Measurements from ENCODE around the gene INTS3. TPM values are rescaled to one million over a fixed set of nuclear protein-coding genes. Genes with fewer than 3 reads are reported as not detected.
"Not testable (repeated sequence)": the region's sequence is repeated elsewhere in the genome, so short reads cannot be mapped to it uniquely, and the experiment has no call there.

Gene INTS3
- total RNA-seq, 1 donor from 2014 or later, result 57.3 TPM

DNA sequence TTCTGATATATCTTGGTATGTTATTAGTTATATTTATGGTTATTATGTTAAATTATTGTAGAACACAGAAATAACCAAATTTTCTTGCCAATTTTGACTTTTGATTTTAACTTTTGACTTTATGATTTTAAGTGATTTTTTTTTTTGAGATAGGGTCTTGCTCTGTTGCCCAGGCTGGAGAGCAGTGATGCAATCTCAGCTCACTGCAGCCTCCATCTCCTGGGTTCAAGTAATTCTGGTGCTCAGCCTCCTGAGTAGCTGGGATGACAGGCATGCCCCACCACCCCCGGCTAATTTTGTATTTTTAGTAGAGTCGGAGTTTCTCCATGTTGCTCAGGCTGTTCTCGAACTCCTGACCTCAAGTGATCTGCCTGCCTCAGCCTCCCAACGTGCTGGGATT is 3.2 kb upstream of the INTS3 start:
- H3K27me3 Mint-ChIP-seq (ENCODE audit: insufficient read depth), result not testable (repeated sequence)
- peaks cover 12% of the 10 kb centered on the region for H3K4me1 Mint-ChIP-seq (ENCODE audit: low read depth)

DNA sequence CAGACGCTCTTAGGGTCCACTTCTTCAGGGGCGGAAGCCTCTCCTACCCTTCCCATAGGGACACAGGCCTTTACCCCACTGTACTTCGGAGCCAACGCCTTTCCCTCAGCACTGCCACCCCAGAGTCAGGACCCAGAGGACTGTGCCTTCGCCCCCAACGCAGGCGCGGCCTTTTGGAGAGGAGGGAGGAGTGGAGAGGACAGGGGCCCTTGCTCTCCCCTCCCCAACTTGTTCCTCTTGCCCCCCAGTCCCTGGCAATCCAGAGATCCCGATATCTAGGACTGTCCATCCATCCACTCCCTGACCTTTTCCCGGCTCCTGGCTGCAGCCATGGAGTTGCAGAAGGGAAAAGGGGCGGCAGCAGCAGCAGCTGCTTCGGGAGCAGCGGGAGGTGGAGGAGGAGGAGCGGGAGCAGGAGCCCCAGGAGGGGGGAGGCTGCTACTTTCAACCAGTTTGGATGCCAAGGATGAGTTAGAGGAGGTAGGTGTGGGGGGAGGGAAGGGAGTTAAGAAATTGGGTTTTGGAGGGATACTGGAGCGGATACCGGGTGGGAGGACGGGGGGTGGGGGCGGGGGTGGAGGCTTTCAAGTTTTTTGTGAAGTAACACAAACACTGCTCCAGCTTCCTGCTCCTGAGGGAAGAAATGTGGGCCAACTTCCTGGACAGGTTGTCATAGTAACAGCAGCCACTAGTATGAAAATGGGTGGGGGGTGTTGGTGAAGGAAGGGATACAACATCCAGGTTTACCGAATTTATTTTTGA is 636 bp downstream of the INTS3 start:
- intact Hi-C loops (cut with micrococcal nuclease), result loop anchor here (2.0 to 10.0 kb wide), 4 partner anchors 20 to 496 kb away; partner anchors contain the start of genes CRTC2, JTB and UBAP2L
- peak overlapping the region; percentile 91 for H3K27ac Mint-ChIP-seq
- peaks cover 35% of the 10 kb centered on the region for H3K4me1 Mint-ChIP-seq (ENCODE audit: low read depth)
- H3K4me3 Mint-ChIP-seq, result peak overlapping the region; percentile 90
- H3K36me3 Mint-ChIP-seq (ENCODE audit: low read depth), result peaks cover 10% of the 10 kb centered on the region
- no peaks in the 10 kb centered on the region for H3K9me3 Mint-ChIP-seq
- DNase-seq (ENCODE audit: low spot score), result no peak
- H3K27me3 Mint-ChIP-seq (ENCODE audit: insufficient read depth), result no peaks in the 10 kb centered on the region

More for the DNA sequence above, 3.2 kb upstream of the INTS3 start:
- not testable (repeated sequence) for DNase-seq (ENCODE audit: low spot score); H3K36me3 Mint-ChIP-seq (ENCODE audit: low read depth); H3K9me3 Mint-ChIP-seq; H3K4me3 Mint-ChIP-seq; H3K27ac Mint-ChIP-seq
- intact Hi-C loops (cut with micrococcal nuclease), result loop anchor here (5.0 to 10.0 kb wide), 3 partner anchors 233 to 500 kb away; partner anchors contain the start of genes CRTC2, JTB and UBAP2L

DNA sequence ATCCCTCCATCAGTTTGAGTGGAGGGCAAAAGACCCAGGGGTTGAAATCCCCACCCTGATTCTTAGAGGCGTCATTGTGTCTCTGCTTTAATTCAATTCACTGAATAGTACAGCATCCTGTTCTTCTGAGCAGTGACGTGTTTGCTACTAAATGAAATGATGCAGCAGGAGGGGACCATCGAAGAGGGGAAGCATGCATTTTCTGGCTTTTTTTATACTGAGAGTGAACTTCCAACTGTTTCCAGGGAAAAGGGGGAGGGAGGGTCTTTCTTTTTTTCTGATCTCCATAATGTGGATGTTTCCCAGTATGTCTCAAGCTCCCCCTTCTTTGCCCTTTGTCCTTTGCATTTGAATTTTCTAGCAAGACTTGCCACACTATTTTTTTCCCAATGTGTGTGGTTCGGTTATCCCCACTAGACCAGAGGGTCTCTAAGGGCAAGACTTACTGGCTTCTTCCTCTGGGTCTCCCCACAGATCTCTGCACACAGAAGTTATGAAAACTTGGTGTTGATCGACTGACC is 2.7 kb downstream of the INTS3 start:
- no peaks in the 10 kb centered on the region for H3K9me3 Mint-ChIP-seq
- H3K4me1 Mint-ChIP-seq (ENCODE audit: low read depth), result peaks cover 35% of the 10 kb centered on the region
- H3K4me3 Mint-ChIP-seq, result peak overlapping the region; percentile 26
- intact Hi-C loops (cut with micrococcal nuclease), result no loop called here
- no peaks in the 10 kb centered on the region for H3K27me3 Mint-ChIP-seq (ENCODE audit: insufficient read depth)
- H3K36me3 Mint-ChIP-seq (ENCODE audit: low read depth), result peaks cover 10% of the 10 kb centered on the region
- no peak for DNase-seq (ENCODE audit: low spot score)
- H3K27ac Mint-ChIP-seq, result no peak overlapping the region

DNA sequence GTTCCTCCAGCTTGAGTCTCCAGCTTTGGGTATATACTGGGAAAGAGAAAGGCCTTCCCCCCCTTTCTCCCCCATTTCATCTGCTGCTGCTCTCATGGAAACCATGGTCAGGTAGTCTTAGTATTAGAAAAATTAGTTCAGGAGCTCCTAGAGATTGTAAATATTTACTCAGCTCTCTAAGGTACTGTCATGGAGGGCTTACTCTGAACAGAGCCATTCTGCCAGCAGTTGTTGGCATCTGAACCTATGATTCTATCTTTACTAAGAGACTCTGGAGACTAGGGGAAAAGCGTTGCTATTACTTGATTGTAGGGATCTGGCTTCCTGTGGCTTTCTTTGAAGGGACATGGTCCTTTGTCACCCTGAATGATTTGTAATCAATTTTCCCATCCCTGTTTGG is 6.1 kb downstream of the INTS3 start:
- no peaks in the 10 kb centered on the region for H3K27me3 Mint-ChIP-seq (ENCODE audit: insufficient read depth)
- no peak overlapping the region for H3K4me3 Mint-ChIP-seq
- intact Hi-C loops (cut with micrococcal nuclease), result no loop called here
- H3K27ac Mint-ChIP-seq, result no peak overlapping the region
- H3K36me3 Mint-ChIP-seq (ENCODE audit: low read depth), result peaks cover 12% of the 10 kb centered on the region
- peaks cover 28% of the 10 kb centered on the region for H3K4me1 Mint-ChIP-seq (ENCODE audit: low read depth)
- no peak for DNase-seq (ENCODE audit: low spot score)
- H3K9me3 Mint-ChIP-seq, result no peaks in the 10 kb centered on the region

DNA sequence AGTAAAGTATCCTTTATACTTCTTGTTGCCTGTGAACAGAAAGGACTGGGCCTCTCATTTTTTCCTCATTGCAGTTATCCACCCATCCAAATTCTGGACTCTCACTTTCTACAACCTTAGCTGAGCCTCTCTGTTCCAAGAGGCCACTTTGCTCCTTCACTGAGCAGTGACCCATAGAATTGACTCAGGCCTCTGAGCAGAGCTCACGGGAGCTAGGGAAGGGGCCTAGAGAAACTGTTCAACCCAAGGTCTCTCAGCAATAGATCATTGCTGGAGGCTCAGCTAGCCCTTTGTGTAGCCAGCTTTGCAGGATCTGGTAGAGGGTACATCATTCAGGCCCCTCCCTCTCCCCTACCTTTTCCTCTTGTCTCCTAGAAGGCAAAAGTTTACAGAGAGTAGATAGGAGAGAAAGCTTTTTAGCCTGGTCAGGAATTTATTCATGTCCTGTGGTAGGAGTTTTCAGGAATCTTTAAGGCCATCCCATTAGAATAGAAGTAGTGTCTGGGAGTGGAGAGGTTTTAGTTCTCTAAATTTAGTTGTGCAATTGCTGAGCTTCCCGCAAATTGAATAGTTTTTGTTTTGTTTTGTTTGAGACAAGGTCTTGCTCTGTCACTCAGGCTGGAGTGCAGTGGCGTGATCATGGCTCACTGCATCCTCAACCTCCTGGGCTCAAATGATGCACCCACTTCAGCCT is 6.7 kb downstream of the INTS3 start:
- Mint-ChIP-seq H3K4me1 (ENCODE audit: low read depth) (peaks cover 23% of the 10 kb centered on the region), H3K4me3 (no peak overlapping the region), H3K9me3 (no peaks in the 10 kb centered on the region), H3K27me3 (ENCODE audit: insufficient read depth) (no peaks in the 10 kb centered on the region), H3K27ac (no peak overlapping the region), H3K36me3 (ENCODE audit: low read depth) (peaks cover 12% of the 10 kb centered on the region)
- intact Hi-C loops (cut with micrococcal nuclease), result no loop called here
- DNase-seq (ENCODE audit: low spot score), result no peak

DNA sequence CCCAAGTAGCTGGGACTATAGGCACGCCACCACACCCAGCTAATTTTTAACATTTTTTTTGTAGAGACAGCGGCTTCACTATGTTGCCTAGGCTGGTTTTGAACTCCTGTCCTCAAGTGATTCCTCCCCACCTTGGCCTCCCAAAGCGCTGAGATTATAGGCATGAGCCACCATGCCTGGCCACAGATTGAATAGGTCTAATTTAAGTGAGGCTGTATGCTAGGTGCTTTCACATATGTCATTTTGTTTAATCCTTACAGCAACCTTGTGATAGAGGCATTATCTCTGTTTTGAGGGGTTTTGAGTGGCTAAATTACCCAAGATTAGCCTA is 7.2 kb downstream of the INTS3 start:
- Mint-ChIP-seq H3K27me3 (ENCODE audit: insufficient read depth) (no peaks in the 10 kb centered on the region), H3K27ac (no peak overlapping the region), H3K4me3 (no peak overlapping the region), H3K36me3 (ENCODE audit: low read depth) (peaks cover 12% of the 10 kb centered on the region), H3K9me3 (no peaks in the 10 kb centered on the region), H3K4me1 (ENCODE audit: low read depth) (peaks cover 18% of the 10 kb centered on the region)
- no peak for DNase-seq (ENCODE audit: low spot score)
- intact Hi-C loops (cut with micrococcal nuclease), result no loop called here

DNA sequence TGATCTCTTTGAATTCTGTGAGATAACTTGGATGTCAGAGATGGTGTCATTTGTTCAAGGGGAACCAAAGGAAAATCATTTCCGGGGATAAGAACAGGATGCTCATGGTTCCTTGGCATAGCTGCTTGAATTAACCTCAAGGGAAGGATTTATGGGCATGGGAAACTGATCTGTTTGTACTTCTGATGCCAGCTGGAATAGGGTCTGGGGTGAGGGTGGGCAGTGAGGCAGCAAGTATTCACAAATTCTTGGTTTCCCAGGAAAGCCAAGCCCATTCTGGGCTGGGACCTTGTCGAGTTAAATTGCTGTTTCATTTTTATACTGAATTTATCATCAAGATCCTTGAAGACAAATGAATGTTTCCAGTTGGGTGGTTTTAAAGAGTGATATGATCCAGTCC is 14.1 kb downstream of the INTS3 start:
- H3K27me3 Mint-ChIP-seq (ENCODE audit: insufficient read depth), result no peaks in the 10 kb centered on the region

DNA sequence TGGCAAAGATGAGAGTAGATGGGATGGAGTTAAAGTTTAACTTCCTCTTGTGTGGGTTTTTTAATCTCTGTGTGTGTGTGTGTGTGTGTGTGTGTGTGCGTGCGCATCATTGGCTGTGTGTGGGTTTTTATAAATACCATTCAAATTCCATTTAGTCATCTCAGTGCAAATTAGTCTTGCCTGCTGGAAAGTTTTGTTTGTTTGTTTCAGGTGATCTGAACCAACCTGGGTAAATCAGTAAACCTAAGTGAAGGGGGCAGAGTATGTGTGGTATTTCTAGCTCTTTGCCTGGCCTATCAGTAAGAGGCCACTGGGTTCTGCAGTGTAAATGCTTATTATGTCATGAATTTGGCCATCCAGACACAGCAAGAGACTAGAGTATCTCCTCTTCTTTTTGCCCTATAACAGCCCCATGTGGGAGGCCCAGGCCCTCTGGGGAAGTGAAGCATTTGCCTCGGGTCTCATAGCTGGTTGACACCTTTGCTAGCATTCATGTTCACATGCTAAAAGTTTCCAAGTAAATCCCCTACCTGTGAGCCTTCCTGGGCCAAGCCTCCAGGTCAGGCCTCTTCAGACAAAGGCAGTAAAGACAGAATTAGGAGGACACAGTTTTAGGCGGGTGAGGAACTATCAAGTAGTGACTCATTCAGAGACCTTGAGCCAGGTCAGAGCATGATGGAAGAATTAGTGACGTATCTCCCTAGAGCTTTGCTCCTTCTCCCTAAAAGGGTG is 14.7 kb downstream of the INTS3 start:
- Mint-ChIP-seq H3K36me3 (ENCODE audit: low read depth) (peaks cover 43% of the 10 kb centered on the region), H3K27me3 (ENCODE audit: insufficient read depth) (no peaks in the 10 kb centered on the region), H3K9me3 (no peaks in the 10 kb centered on the region), H3K4me1 (ENCODE audit: low read depth) (peaks cover 25% of the 10 kb centered on the region), H3K4me3 (no peak overlapping the region), H3K27ac (peak overlapping the region; percentile 76)
- intact Hi-C loops (cut with micrococcal nuclease), result loop anchor here (10.0 kb wide), 1 partner anchor 388 kb away; the partner anchor contains the start of gene S100A9
- DNase-seq (ENCODE audit: low spot score), result no peak

More for the DNA sequence above, 14.1 kb downstream of the INTS3 start:
- Mint-ChIP-seq H3K9me3 (no peaks in the 10 kb centered on the region), H3K4me3 (no peak overlapping the region), H3K36me3 (ENCODE audit: low read depth) (peaks cover 39% of the 10 kb centered on the region), H3K27ac (peak overlapping the region; percentile 76), H3K4me1 (ENCODE audit: low read depth) (peaks cover 25% of the 10 kb centered on the region)
- intact Hi-C loops (cut with micrococcal nuclease), result loop anchor here (10.0 kb wide), 1 partner anchor 387 kb away; the partner anchor contains the start of gene S100A9
- DNase-seq (ENCODE audit: low spot score), result no peak

DNA sequence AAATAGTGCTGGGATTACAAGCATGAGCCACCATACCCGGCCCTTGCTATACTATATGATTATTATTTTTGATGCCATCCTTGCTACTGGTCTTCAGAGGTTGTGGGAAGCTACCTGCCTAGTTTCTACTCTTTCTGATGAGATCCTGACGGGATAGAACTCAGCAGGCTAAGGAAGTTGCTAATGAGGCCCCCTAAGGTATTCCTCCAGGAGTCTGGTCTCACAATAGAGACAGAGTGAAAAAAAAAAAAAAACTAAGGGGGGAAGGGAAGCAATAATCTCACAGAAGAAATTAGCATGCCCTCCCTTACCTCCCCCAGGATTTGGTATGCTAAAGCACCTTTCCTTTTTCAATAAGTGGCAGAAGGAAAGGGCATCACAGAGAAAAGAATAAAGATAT is 17.6 kb downstream of the INTS3 start:
- H3K4me1 Mint-ChIP-seq (ENCODE audit: low read depth), result peaks cover 33% of the 10 kb centered on the region
- intact Hi-C loops (cut with micrococcal nuclease), result loop anchor here (5.0 to 10.0 kb wide), 2 partner anchors 178 to 391 kb away; partner anchors contain the start of genes S100A2 and S100A9
- H3K27me3 Mint-ChIP-seq (ENCODE audit: insufficient read depth), result no peaks in the 10 kb centered on the region
- no peaks in the 10 kb centered on the region for H3K9me3 Mint-ChIP-seq
- peaks cover 54% of the 10 kb centered on the region for H3K36me3 Mint-ChIP-seq (ENCODE audit: low read depth)
- no peak overlapping the region for H3K27ac Mint-ChIP-seq
- no peak overlapping the region for H3K4me3 Mint-ChIP-seq
- no peak for DNase-seq (ENCODE audit: low spot score)

DNA sequence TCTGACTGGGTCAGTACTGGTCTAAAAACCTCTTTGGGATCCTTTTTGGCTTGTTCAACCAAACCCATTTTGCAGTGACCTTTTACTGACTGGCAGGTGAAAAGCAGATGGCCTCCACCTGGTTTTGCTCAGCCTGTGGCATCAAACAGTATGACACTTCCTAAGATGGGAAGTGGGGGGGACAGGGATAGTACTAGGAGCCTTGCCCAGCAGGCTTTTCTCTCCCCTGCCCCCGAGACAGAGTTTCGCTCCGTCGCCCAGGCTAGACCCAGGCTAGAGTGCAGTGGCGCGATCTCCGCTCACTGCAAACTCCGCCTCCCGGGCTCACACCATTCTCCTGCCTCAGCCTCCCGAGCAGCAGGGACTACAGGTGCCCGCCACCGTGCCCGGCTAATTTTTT is 18.3 kb downstream of the INTS3 start:
- H3K4me1 Mint-ChIP-seq (ENCODE audit: low read depth), result peaks cover 32% of the 10 kb centered on the region
- H3K27me3 Mint-ChIP-seq (ENCODE audit: insufficient read depth), result no peaks in the 10 kb centered on the region
- H3K4me3 Mint-ChIP-seq, result no peak overlapping the region
- H3K27ac Mint-ChIP-seq, result no peak overlapping the region
- DNase-seq (ENCODE audit: low spot score), result no peak
- intact Hi-C loops (cut with micrococcal nuclease), result loop anchor here (5.0 to 10.0 kb wide), 2 partner anchors 179 to 391 kb away; partner anchors contain the start of genes S100A2 and S100A9
- H3K36me3 Mint-ChIP-seq (ENCODE audit: low read depth), result peaks cover 48% of the 10 kb centered on the region
- H3K9me3 Mint-ChIP-seq, result no peaks in the 10 kb centered on the region

DNA sequence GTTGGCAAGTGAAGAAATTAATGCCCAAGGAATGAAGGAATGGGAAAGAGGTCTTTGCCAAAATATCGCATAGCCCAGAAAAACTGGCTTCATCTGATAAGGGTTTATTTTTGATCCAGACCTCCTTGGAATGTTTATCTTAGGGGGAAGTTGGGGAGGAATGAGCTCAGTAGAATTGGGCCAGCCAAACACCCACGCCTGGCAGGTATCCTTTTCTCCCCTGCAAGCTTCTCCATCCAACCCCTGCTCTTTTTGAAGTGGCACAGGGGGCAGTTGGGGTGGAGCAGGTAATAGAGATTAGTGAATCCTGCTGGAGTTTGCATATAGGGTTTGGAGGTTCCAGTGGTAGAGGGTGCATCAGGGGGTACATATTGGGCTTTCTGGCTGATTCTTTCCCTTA is 21.1 kb downstream of the INTS3 start:
- no peaks in the 10 kb centered on the region for H3K9me3 Mint-ChIP-seq
- H3K27me3 Mint-ChIP-seq (ENCODE audit: insufficient read depth), result no peaks in the 10 kb centered on the region
- peaks cover 44% of the 10 kb centered on the region for H3K36me3 Mint-ChIP-seq (ENCODE audit: low read depth)
- H3K4me3 Mint-ChIP-seq, result no peak overlapping the region
- H3K4me1 Mint-ChIP-seq (ENCODE audit: low read depth), result peaks cover 7% of the 10 kb centered on the region
- intact Hi-C loops (cut with micrococcal nuclease), result loop anchor here (1.0 to 10.0 kb wide), 5 partner anchors 20 to 394 kb away; partner anchors contain the start of genes INTS3, S100A2 and S100A9
- H3K27ac Mint-ChIP-seq, result no peak overlapping the region
- DNase-seq (ENCODE audit: low spot score), result no peak

DNA sequence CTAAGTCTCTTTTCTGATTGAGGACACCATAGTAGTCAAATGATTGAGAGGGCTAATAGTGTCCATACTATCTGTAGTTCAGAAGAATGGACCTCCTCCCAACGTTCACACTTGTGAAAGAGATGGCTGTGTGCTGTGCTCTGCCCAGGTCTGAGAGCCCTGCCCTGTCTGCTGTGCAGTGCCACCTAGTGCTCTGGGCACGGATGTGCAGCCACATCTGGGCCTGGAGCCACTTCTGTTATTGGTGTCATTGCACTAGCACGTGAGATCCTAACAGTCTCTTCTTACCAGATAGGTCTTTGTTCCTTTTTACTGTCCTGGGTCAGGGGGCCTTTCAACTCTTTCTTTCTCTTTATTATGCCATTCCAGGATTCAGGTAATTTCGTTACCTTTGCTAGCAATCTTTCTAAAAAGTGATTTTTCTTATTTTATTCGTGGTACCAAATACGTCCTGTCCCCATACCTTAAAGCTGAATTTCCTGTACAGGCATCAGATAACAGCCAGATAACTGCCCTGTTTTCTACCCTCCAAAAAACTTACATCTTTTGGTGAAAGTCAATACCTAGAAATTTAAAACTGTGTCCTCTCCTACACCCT is 21.7 kb downstream of the INTS3 start:
- H3K4me1 Mint-ChIP-seq (ENCODE audit: low read depth), result peaks cover 7% of the 10 kb centered on the region
- H3K9me3 Mint-ChIP-seq, result no peaks in the 10 kb centered on the region
- intact Hi-C loops (cut with micrococcal nuclease), result loop anchor here (1.0 to 10.0 kb wide), 5 partner anchors 21 to 395 kb away; partner anchors contain the start of genes INTS3, S100A2 and S100A9
- H3K27me3 Mint-ChIP-seq (ENCODE audit: insufficient read depth), result no peaks in the 10 kb centered on the region
- no peak overlapping the region for H3K27ac Mint-ChIP-seq
- no peak overlapping the region for H3K4me3 Mint-ChIP-seq
- peak; percentile 75 for DNase-seq (ENCODE audit: low spot score)
- H3K36me3 Mint-ChIP-seq (ENCODE audit: low read depth), result peaks cover 44% of the 10 kb centered on the region
